Measurements from ENCODE around the gene PHF14.
"Not testable (repeated sequence)": the region's sequence is repeated elsewhere in the genome, so short reads cannot be mapped to it uniquely, and the experiment has no call there.

PHF14 gene

GRCh38 chr7:10990748-10991147 lies 17.1 kb downstream of the PHF14 start:
- not testable (repeated sequence) for DNase-seq (ENCODE audit: low spot score)

- not testable (repeated sequence) for DNase-seq (ENCODE audit: low spot score)
These were observed 22.0 kb downstream of the PHF14 start for GRCh38 chr7:10995482-10996166.

- DNase-seq (ENCODE audit: low spot score) = no peak
These were observed 25.5 kb downstream of the PHF14 start for GRCh38 chr7:10998996-10999757.

GRCh38 chr7:11005202-11005601 lies 31.5 kb downstream of the PHF14 start:
- no peak for DNase-seq (ENCODE audit: low spot score)

GRCh38 chr7:11006291-11006690 lies 32.6 kb downstream of the PHF14 start:
- no peak for DNase-seq (ENCODE audit: low spot score)

GRCh38 chr7:11009631-11010030 lies 36.0 kb downstream of the PHF14 start:
- DNase-seq (ENCODE audit: low spot score) = no peak

GRCh38 chr7:11021468-11021867 lies 47.8 kb downstream of the PHF14 start:
- no peak for DNase-seq (ENCODE audit: low spot score)

- no peak for DNase-seq (ENCODE audit: low spot score)
These were observed 53.0 kb downstream of the PHF14 start for GRCh38 chr7:11026452-11027359.

- no peak for DNase-seq (ENCODE audit: low spot score)
These were observed 62.0 kb downstream of the PHF14 start for GRCh38 chr7:11035661-11036060.

GRCh38 chr7:11039974-11040373 lies 66.3 kb downstream of the PHF14 start:
- DNase-seq (ENCODE audit: low spot score) = no peak

- no peak for DNase-seq (ENCODE audit: low spot score)
These were observed 80.4 kb downstream of the PHF14 start for GRCh38 chr7:11054033-11054432.

- DNase-seq (ENCODE audit: low spot score) = no peak
These were observed 87.2 kb downstream of the PHF14 start for GRCh38 chr7:11060893-11061292.

GRCh38 chr7:11062110-11062509 lies 88.4 kb downstream of the PHF14 start:
- no peak for DNase-seq (ENCODE audit: low spot score)

- DNase-seq (ENCODE audit: low spot score) = no peak
These were observed 95.9 kb downstream of the PHF14 start for GRCh38 chr7:11069591-11069990.

GRCh38 chr7:11077816-11078215 lies 104.1 kb downstream of the PHF14 start:
- no peak for DNase-seq (ENCODE audit: low spot score)

GRCh38 chr7:11078247-11078834 lies 104.7 kb downstream of the PHF14 start:
- no peak for DNase-seq (ENCODE audit: low spot score)

- no peak for DNase-seq (ENCODE audit: low spot score)
These were observed 106.2 kb downstream of the PHF14 start for GRCh38 chr7:11079907-11080306.

- no peak for DNase-seq (ENCODE audit: low spot score)
These were observed 108.4 kb downstream of the PHF14 start for GRCh38 chr7:11082121-11082520.

GRCh38 chr7:11082552-11083213 lies 109.0 kb downstream of the PHF14 start:
- no peak for DNase-seq (ENCODE audit: low spot score)

- DNase-seq (ENCODE audit: low spot score) = no peak
These were observed 109.5 kb downstream of the PHF14 start for GRCh38 chr7:11083214-11083568.

- DNase-seq (ENCODE audit: low spot score) = no peak
These were observed 130.9 kb downstream of the PHF14 start for GRCh38 chr7:11104578-11104977.

- no peak for DNase-seq (ENCODE audit: low spot score)
These were observed 136.0 kb downstream of the PHF14 start for GRCh38 chr7:11109659-11110058.

All from COLO829 (cell line).